NCI-H524 treated with DMSO at 0.1 percent for 48 hours (cell line): Measurements from ENCODE around the gene KDM4C.
"Not testable (repeated sequence)": the region's sequence is repeated elsewhere in the genome, so short reads cannot be mapped to it uniquely, and the experiment has no call there.

Experiments used
- DNase-seq: peaks from one replicate; lab custom pipeline; 2025; lab: John Stamatoyannopoulos, UW

KDM4C gene

DNA sequence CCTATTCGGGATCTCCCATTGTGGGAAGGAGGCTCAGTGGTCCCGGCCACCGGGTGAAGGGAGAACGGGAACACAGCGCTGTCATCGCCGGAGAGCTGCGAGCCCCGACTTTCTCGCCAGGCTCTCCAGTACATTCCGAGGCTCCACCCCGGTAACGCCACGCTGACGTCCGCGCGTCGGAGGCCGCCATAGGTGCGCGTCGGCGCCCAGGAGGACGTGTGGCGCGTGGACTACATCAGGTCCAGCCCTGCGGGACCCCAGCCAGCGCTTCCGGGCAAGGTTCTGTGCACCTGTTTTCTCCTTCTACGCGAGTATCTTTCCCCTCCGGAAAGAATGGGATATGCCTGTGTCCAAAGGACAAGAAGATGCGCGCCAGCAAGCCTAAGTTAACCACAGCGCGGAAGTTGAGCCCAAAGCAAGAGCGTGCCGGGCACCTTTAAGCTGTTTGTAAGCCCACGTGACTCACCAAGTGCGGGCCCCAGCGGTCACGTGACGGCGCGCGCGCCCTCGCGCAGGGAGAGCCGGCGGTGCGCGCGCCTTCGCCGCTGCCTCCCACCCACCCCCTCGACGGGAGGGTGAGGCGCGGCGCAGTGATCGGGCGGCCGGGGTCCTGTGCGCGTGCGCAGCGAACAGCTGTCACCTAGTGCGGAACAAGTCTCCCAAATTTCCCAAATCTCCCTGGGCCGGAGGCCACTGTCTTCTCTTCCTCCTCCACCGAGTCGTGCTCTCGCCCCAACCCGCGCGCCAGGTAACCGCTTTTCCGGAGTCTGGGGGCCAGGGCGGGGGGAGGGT, at the start of gene KDM4C:
Gene KDM4C (plus strand): TSS at position 518 of the 792 bp plus-strand sequence. CDS start 35,016 bp downstream, outside the sequence.
- peak; percentile 25 for DNase-seq

DNA sequence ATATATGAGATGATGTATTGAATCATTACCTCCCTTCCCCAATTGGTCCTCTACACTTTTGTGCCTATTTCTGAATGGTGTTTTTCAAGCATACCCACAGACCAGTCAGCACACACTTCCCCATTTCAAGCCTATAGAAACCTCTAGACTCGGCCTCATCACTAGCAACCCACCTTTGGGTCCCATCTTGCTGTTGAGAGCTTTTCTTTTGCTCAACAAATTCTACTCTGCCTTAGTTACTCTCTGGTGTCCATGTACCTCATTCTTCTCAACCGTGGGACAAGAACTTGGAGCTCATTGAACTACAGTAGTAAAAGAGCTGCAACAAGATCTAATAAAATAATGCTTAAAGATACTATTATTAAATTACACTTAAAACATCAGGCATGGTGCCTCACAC, 49.0 kb upstream of the KDM4C start:
- DNase-seq = no peak

DNA sequence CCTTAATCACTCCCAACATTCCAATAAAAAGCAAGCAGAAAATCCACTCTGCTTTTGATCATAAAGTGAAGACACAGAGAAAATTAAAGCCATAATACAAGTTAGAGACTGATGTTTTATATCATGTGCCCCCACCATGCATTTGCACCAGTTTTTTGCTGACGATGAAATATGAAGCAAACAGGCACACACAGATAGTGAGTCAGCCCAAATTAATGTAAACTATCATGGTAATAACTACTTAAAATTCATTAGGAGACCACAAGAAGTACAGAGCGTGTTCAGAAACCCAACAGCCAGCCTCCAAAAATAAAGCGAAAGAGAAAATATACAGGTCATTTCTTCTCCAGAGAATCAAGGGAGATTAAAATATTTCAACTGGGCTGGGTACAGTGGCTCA, 46.4 kb upstream of the KDM4C start:
- DNase-seq = no peak

DNA sequence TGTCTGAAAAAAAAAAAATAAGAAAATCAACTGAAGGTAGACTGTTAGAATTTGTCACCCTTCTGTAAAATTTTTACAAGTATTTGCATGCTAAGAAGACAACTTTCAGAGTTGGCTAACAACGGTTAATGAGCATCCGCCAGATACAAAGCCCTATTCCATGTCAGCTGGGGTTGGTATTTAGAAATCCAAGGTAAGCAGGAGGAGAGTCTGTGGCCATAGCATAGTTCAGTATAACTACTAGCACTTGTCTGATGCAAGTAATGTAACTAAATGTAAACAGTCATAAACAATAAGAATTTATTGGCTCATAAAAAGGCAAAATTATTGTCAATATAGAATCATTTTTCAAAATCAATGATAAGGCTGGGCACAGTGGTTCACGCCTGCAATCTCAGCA, 45.7 kb upstream of the KDM4C start:
- no peak for DNase-seq

DNA sequence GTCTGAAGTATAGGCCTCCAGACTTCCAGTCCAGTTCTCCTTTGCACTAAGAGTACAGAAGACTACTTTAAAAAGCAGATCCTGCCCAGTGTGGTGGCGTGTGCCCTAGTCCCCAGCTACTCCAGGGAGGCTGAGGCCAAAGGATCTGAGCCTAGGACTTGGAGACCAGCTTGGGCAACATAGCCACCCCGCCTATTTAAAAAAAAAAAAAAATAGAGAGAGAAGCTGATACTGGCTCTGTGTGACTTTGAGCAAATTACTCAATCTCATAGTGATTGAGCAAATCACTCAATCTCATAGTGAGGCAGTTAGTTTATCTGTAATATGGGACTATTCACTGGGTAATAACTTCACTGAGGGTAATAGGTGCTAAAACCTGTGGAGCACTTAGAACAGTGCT, 43.6 kb upstream of the KDM4C start:
- no peak for DNase-seq

DNA sequence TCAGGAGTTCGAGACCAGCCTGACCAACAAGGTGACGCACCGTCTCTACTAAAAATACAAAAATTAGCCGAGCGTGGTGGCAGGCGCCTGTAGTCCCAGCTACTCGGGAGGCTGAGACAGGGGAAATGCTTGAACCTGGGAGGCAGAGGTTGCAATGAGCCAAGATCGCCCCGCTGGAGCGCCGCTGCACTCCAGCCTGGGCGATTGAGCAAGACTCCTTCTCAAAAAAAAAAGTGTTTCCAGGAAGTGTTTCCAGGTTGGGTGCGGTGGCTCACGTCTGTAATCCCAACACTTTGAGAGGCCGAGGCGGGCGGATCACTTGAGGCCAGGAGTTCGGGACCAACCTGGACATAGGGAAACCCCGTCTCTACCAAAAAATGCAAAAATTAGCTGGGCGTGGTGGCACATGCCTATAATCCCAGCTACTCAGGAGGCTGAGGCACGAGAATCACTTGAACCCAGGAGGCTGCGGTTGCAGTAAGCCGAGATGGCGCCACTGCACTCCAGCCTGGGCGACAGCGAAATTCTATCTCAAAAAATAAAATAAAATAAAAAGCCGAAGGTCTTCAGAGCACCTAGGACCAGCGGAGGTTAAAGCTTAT, 42.5 kb upstream of the KDM4C start:
- DNase-seq = not testable (repeated sequence)

DNA sequence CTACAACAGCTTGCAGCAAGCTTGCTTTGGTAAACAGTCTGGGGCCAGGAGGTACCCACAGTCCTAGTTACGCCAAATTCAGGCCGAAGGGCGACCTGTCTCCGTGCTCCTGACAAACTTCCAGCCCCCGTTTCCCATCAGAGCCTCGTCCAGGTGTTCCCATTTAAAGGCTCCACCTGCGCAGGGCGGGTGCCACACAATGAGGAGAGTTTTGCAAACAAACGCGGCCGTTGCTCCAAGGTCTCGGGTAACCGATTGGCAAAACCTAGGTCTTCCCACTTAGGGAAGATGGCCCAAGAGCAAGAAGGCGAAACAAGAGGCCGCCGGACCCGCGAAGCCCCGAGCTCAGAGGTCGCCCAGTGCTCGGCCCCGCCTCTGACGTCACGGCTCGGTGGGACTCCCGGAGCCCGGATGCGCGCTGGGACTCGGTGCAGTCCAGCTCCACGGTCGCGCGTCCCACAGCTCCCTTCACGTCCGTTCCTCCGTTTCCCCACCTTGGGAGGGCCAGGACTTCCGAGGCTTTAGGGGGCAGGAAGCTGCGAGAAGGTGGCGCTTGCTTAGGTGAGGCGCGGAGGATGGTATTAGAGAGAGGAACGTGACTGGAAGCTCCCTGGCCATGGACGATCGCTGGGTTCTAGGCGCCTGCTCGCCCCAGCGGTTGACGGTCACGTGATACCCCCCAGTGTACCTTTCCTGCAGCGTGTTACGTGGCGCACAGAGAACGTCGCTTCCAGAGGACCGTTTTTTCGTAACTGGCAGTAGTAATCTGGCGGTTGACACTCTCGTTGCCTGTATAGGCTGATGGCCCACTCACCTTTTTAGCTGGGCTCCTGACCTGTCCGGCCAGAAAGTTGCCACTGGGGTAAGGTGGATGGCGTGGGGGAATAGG, 41.8 kb upstream of the KDM4C start:
- DNase-seq = no peak

DNA sequence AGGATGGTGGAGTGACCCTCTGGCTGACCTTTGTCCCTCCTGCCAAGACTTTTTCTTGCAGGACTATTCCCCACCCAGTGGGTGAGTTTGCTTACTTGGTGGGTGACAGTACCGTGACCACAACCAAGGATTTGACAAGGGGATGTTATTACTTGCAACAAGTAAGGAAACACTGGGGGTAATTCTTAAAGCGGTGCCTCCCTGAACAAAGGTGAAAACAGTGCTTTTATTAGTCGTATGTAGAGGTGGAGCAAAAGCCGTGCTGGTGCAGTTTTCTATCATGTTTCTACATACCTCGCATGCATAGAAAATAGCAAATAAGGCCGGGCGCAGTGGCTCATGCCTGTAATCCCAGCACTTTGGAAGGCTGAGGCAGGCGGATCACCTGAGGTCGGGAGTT, 41.0 kb upstream of the KDM4C start:
- DNase-seq = no peak

DNA sequence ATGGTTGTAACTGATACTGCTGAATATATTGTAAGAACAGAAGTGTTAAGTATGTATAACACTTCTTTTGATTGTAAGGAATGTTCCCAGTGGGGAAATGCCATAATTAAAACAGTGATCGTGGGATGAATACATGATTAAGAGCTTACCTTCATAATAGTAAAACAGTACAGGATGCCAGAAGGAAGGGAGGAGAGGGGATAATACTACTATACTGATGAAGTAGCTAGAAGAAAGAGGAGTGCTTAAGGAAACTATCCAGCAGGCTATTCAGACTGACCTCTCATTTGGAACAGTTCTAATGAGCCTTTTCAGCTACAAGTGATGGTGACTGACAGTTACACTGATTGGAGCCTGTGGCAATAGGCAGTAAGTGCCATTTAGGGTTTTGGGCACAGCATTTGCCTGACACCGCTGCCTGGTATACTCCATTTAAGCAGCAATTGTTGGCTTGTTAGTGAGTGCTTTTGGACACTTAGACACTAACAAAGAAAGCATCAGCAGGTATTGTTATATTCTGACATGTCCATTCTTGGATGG, 33.8 kb upstream of the KDM4C start:
- DNase-seq = no peak

DNA sequence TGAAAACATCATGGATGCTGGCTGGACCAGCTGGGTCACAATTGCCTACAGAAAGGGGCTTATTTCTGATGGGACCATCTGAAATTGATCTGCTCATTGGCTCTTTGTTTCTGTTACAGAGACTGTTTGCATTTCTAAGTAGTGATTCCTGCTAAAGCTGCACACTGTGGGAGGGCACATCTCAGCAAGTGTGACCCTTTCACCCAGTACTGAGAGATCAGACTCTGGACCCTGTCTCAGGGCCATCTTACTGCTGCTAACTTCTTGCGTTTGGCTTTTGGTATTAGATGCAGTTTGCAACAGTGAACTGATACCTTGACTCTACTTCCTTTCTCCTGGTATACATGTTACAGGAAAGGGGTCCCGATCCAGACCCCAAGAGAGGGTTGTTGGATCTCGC, 24.5 kb upstream of the KDM4C start:
- no peak for DNase-seq

DNA sequence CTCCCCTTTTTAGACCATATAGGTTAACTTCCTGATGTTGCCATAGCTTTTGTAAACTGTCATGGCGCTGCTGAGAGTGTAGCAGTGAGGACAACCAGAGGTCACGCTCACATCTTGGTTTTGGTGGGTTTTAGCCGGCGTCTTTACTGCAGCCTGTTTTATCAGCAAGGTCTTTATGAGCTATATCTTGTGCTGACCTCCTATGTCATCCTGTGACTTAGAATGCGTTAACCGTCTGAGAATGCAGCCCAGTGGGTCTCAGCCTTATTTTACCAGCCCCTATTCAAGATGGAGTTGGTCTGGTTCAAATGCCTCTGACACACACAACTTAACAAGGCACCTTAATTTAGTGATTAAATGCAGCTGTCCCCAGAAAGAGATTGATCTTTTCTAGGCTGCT, 23.9 kb upstream of the KDM4C start:
- DNase-seq = no peak

DNA sequence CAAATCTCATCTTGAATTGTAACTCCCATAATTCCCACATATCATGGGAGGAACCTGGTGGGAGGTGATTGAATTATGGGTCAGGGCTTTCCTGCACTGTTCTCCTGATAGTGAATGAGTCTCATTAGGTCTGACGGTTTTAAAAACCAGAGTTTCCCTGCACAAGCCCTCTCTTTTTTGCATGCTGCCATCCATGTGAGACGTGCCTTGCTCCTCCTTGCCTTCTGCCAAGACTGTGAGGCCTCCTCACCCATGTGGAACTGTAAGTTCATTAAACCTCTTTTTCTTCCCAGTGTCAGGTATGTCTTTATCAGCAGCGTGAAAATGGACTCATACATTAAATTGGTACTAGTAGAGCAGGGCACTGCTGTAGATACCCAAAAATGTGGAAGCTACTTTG, 22.4 kb upstream of the KDM4C start:
- no peak for DNase-seq

DNA sequence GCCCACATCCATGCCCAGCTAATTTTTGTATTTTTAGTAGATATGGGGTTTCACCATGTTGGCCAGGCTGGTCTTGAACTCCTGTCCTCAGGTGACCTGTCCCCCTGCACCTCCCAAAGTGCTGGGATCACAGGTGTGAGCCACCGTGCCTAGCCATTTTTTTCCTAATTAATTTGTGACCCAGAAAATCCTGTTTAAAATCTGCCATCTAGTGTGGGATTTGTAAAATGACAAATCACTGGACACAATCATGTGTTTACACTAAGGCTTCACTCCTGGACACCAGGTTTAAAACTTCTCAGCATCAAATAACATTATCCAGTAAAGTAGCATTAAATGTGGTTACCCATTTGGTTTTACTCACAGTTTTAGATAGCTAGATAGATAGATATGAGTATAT, 18.6 kb upstream of the KDM4C start:
- no peak for DNase-seq

DNA sequence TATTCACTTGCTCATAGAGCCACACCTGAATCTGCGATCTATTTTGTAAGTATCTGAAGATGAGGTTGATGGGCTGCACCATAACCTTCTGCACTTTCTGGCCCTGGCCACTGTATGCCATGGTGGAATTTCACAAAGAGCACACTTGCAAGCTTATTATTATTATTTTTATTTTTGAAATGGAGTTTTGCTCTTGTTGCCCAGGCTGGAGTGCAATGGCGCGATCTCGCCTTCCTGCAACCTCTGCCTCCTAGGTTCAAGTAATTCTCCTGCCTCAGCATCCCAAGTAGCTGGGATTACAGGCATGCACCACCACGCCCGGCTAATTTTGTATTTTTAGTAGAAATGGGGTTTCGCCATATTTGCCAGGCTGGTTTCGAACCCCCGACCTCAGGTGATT, 8.9 kb upstream of the KDM4C start:
- DNase-seq = not testable (repeated sequence)

DNA sequence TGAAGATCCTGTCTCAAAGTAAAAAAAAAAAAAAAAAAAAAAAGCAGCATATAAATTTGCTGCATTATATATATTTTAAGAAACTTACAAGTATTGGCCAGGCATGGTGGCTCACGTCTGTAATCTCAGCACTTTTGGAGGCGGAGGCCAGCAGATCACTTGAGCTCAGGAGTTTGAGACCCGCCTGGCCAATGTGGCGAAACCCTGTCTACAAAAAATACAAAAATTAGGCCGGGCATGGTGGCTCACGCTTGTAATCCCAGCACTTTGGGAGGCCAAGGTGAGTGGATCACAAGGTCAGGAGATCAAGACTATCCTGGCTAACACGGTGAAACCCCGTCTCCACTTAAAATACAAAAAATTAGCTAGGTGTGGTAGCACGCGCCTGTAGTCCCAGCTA, 2.9 kb upstream of the KDM4C start:
- DNase-seq = not testable (repeated sequence)

DNA sequence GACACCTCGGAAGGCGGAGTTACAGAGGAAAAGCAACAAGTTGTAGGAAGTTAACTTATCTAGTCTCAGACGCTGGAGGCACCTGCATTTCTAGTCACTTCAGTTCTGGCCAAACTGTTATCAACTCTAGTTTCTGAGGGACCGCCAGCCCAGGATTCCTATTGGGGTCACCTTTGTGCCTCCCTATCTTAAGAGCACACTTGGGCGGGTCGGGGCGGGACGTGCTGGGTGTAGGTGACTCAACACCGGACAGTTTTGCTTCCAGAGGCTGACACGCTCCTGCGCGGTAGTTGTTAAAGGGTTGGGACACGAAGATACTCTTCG, 679 bp upstream of the KDM4C start:
- DNase-seq = no peak

DNA sequence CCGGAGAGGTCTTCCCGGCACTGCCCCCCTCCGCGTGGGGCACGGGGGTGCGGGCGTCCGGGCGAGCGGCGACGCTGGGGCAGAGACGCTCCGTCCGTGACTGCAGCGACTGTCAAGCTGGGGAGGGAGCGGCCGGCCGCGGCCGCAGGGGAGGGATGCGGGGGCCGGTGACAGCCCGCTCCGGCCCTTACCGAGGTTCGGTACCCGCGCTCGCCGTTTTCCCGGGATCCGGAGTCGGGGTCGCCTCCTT, 400 bp downstream of the KDM4C start:
- no peak for DNase-seq

DNA sequence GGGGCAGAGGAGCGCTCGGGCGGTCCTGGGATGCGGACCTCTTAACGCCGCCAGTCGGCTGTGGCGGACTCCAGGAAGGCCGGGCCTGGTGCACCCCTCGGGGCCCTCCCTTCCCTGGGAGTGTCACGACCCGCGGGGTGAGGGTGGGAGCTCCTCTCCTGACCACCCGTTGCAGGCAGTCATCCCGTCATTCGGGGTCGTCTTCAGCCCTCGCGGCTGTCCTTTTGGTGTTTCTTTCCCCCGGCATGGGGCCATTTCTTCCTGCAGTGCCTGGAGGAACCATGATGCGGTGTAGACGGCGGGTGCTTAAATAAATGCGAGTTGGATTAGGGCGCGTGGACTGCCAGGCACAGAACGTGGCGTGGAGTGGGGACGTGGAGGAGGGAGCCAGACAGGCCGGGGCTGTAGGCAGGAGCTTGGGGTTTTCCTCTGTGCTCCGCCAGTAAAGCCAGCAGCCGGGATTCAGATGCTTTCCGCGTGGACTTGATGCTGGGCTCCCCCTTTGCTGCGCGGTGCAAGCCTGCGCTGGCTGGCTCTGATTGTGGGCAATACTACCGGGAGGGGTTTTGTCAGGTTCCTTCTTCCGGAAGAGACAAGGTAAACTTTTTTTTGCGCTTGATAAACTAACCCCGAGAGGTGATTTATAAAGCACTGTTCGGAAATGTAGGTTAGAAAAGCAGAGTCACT, 868 bp downstream of the KDM4C start:
- DNase-seq = no peak

DNA sequence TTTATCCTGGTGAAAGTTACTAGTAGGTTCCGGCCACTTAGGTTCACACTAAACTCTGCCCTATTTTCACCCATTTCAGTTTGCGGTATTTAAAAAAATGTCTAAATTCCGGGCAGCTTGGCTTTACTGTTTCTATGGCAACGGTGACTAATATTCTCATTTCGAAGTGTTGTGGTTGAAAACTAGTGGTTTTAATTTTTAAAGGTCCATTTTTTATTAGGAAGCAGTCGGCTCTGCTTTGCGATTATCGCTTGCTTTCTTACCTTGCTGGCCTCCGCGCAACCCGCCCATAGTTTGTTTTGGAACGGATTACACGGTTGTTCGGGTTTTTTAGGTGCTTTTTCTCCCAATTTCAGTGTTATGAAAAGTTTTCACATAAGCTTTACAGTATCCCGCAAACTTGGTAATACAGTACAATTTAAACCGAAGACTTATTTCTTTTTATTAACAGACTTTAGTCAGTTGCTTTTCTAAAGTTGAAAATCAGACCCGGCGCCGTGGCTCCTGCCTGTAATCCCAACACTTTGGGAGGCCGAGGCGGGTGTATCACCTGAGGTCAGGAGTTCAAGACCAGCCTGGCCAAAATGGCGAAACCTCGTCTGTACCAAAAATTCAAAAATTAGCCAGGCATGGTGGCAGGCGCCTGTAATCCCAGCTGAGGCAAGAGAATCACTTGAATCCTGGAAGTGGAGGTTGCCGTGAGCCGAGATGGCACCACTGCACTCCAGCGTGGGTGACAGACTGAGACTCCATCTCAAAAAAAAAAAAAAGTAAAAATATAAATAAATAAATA, 1.6 kb downstream of the KDM4C start:
- no peak for DNase-seq

DNA sequence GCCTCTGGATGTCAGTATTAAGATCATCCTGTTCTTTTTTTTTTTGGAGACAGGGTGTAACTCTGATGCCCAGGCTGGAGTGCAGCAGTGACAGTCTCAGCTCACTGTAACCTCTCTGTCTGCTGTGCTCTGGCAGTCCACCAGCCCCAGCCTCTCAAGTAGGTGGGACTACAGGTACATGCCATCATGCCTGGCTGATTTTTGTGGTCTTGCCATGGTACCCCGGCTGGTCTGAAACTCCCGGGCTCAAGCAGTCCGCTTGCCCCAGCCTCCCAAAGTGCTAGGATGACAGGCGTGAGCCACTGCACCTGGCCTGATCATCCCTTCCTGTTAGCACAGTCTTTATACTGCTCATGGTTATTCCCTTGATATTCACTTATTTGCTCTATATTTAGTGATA, 3.5 kb downstream of the KDM4C start:
- no peak for DNase-seq

DNA sequence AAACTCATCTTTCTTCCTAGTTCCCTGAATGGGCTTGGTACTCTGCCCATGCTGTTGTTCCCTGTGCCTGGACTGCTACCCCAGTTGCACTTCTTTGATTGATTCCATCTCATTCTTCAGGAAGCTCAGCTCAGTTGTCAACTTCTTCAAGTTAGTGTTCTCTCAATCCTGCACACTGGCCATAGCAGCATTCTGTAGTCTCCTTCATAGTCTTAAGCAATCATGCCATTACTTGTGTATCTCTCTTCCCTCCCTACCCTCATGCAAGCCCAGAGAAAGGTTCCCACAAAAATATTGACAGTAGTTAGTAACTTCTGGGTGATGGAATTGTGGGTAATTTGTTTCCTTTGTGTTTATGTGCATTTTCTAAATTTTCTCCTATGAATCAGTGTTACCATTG, 5.5 kb downstream of the KDM4C start:
- DNase-seq = no peak

DNA sequence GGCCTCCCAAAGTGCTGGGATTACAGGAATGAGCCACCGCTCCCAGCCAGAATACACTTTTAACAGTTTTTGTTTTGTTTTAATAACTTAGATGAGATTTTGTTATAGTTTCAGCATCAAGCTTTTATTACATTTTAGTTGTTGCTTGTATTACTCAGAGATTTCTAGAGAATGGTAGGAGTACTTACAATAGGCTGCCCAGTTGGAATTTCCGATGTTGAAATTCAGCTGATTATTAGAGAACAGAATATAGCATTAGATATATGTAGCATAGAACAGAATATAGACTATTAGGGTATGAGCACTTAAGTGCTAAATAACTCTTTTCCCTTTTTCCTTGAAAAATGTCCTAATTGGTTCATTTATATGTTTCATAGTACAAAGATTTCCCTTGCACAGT, 6.2 kb downstream of the KDM4C start:
- DNase-seq = no peak
